Measurements from ENCODE around the gene KSR1. TPM values are rescaled to one million over a fixed set of nuclear protein-coding genes. Genes with fewer than 3 reads are reported as not detected.

Gene KSR1
- total and polyA plus RNA-seq, 3 donors from 2014 or later, result 44.8 to 80.7 (median 63.7) TPM

DNA sequence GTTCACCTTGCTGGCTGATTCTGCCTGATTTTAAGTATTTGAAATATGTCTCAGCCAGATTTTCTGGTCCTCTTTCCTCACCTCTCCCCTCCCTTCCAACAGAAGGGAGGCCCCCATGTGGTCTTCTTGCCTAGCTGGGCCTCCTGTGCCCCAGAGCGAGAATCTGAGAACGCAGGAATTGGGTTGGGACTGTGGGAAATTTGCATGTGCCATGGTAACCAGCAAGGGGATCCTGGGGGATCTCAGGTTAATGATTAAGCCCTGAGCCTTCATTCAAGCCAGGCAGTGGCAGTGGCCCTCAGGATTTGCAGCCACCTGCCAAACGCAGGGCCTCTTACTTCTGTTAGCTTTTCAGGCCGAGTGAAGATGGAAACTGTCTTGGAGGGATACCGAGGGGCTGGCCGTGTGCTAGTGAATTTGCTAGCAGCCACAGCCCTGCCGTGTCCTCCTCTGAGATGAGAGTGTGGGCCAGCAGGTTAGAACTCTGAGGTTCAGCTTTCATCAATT is 40.2 kb downstream of the KSR1 start:
- Histone ChIP-seq H3K27ac (no peak overlapping the region), H3K4me3 (no peak overlapping the region), H3K4me1 (no peaks in the 10 kb centered on the region), H3K36me3 (ENCODE audit: low read depth, missing control alignments) (no peaks in the 10 kb centered on the region), H3K9me3 (no peaks in the 10 kb centered on the region), H3K27me3 (no peaks in the 10 kb centered on the region)
- intact Hi-C loops (cut with DNase I; ENCODE audit: low total_unique reads), result no loop called here
- WGBS, 2 donors, result 94 to 95% methylated on average over 7 of the region's 7 CpGs
- DNase-seq, result no peak
- TF ChIP-seq, protein P1, sequence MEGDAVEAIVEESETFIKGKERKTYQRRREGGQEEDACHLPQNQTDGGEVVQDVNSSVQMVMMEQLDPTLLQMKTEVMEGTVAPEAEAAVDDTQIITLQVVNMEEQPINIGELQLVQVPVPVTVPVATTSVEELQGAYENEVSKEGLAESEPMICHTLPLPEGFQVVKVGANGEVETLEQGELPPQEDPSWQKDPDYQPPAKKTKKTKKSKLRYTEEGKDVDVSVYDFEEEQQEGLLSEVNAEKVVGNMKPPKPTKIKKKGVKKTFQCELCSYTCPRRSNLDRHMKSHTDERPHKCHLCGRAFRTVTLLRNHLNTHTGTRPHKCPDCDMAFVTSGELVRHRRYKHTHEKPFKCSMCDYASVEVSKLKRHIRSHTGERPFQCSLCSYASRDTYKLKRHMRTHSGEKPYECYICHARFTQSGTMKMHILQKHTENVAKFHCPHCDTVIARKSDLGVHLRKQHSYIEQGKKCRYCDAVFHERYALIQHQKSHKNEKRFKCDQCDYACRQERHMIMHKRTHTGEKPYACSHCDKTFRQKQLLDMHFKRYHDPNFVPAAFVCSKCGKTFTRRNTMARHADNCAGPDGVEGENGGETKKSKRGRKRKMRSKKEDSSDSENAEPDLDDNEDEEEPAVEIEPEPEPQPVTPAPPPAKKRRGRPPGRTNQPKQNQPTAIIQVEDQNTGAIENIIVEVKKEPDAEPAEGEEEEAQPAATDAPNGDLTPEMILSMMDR (IDR thresholded peaks at IDR 0.05), result no peak
- no peak for TF ChIP-seq POLR2A (IDR thresholded peaks at IDR 0.05)

DNA sequence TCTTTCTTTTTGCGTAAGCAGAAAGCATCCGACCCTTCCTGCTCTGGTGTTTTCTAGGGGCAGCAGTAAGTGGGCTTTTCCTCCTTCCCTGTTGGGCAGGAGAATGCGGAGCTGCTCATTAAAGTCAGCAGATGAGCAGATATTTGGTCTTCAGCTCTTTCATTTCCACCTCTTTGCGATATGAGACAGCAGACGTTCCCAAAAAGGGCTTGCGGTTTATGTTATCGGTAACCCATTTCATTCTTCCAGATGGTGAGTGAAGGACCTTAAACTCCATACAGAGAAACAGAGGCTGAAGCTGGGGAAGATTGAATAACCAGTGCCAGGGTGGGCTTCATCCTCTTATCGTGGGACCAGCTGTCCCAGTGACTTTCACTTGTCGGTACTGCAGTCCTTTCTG is 40.7 kb downstream of the KSR1 start:
- Histone ChIP-seq H3K36me3 (ENCODE audit: low read depth, missing control alignments) (no peaks in the 10 kb centered on the region), H3K27me3 (no peaks in the 10 kb centered on the region), H3K27ac (no peak overlapping the region), H3K4me3 (no peak overlapping the region), H3K9me3 (no peaks in the 10 kb centered on the region), H3K4me1 (no peaks in the 10 kb centered on the region)
- DNase-seq, result no peak
- TF ChIP-seq POLR2A (IDR thresholded peaks at IDR 0.05), result no peak
- TF ChIP-seq, protein P1 (IDR thresholded peaks at IDR 0.05), result no peak
- 93% methylated on average over 9 of the region's 9 CpGs for WGBS, 2 donors
- intact Hi-C loops (cut with DNase I; ENCODE audit: low total_unique reads), result no loop called here

GRCh38 chr17:27497696-27498095 is 41.4 kb downstream of the KSR1 start:
- intact Hi-C loops (cut with DNase I; ENCODE audit: low total_unique reads), result no loop called here
- WGBS, 2 donors, result 92 to 98% methylated on average over 5 of the region's 5 CpGs
- no peaks in the 10 kb centered on the region for H3K27me3 ChIP-seq
- peaks cover 3% of the 10 kb centered on the region for H3K4me1 ChIP-seq
- no peak for DNase-seq
- H3K9me3 ChIP-seq, result no peaks in the 10 kb centered on the region
- no peak overlapping the region for H3K4me3 ChIP-seq
- TF ChIP-seq, protein P1 (IDR thresholded peaks at IDR 0.05), result no peak
- no peak for TF ChIP-seq POLR2A (IDR thresholded peaks at IDR 0.05)
- H3K36me3 ChIP-seq (ENCODE audit: low read depth, missing control alignments), result no peaks in the 10 kb centered on the region
- H3K27ac ChIP-seq, result no peak overlapping the region

DNA sequence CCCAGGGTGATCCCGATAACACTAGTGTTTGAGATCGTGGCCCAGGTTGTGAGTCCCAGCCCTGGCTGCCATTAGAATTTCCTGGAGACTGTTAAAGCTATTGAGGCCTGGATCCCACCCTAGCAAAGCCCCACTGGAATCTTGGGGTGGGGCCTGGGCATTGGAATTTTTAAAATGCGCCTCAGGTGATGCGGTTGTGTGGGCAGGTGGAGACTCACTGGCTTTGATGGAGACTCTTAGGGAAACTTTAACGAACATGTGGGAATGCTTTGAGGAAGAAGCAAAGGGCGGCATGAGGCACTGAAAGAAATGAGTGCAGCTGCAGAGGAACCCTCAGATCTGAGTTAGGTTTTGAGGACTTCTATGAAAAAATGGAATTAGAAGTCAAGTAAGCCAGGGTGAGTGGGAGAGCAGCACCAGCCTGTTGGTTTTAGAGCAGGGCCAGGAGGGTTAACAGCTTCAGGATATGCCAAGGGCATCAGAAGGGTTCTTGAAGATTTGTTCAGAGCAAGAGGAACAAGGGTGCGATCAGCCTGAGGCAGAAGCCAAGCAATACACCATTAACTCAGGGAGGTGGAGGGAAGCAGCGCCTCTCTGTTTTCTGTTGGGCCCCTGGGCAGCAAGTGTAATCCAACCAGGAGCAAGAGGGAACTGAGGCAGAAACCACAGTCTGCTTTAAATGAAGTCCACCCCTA is 42.5 kb downstream of the KSR1 start:
- Histone ChIP-seq H3K4me3 (no peak overlapping the region), H3K27ac (no peak overlapping the region), H3K27me3 (no peaks in the 10 kb centered on the region), H3K9me3 (no peaks in the 10 kb centered on the region), H3K4me1 (peaks cover 7% of the 10 kb centered on the region), H3K36me3 (ENCODE audit: low read depth, missing control alignments) (no peaks in the 10 kb centered on the region)
- intact Hi-C loops (cut with DNase I; ENCODE audit: low total_unique reads), result no loop called here
- WGBS, 2 donors, result 94 to 95% methylated on average over 8 of the region's 8 CpGs
- no peak for TF ChIP-seq POLR2A (IDR thresholded peaks at IDR 0.05)
- TF ChIP-seq, protein P1 (IDR thresholded peaks at IDR 0.05), result no peak
- DNase-seq, result no peak

Measured in testis (tissue), 3 donors.